Prostate gland (tissue), 2 donors: ENCODE data around the gene LRRC10B. TPM values are rescaled to one million over a fixed set of nuclear protein-coding genes. Genes with fewer than 3 reads are reported as not detected.
A peak's percentile ranks its signal among the peaks of the same experiment; 100 is the strongest.

Experiments
- DNase-seq: peaks from one replicate; pipeline ENCODE4 v3.0.0-alpha.2; 2019; ENCODE audit warnings: low spot score
- H3K27ac ChIP-seq, 2 donors: fragments of 200-600 bp; sonication (generic); 2 replicates each; pipeline ENCODE4 v1.5.1; 2017 to 2019
- H3K27me3 ChIP-seq: fragments of 200-600 bp; sonication (generic); replicated peaks from 2 replicates; pipeline ENCODE4 v1.5.1; 2019; ENCODE audit not compliant: insufficient read depth
- H3K36me3 ChIP-seq, 2 donors: fragments of 200-600 bp; sonication (generic); 1 replicate in 1 of 2; 2 replicates in 1 of 2; pipeline versions ENCODE4 v1.5.1 to v1.8.1; 2017 to 2019
- H3K4me1 ChIP-seq: fragments of 200-600 bp; sonication (generic); replicated peaks from 2 replicates; pipeline ENCODE4 v1.5.1; 2019
- H3K4me3 ChIP-seq, 2 donors: fragments of 200-600 bp; sonication (generic); 2 replicates each; pipeline ENCODE4 v1.5.1; 2017 to 2019
- H3K9me3 ChIP-seq: fragments of 200-600 bp; sonication (generic); 2 replicates; pipeline ENCODE4 v1.5.1; 2017
- CTCF ChIP-seq, 4 experiments: fragments of 200-600 bp in 2 of 4; fragments of 450-650 bp in 2 of 4; sonication (generic) in 2 of 4; IDR thresholded peaks; 1 replicate in 3 of 4; 2 replicates in 1 of 4; pipeline ENCODE4 v1.5.1; 2016 to 2019; ENCODE audit warnings: antibody characterized with exemption in 4 of 4, mild to moderate bottlenecking in 2 of 4, moderate library complexity in 2 of 4
- POLR2A ChIP-seq: fragments of 450-650 bp; IDR thresholded peaks from one replicate; pipeline ENCODE4 v1.6.1; 2016; ENCODE audit warnings: antibody characterized with exemption, mild to moderate bottlenecking
- POLR2AphosphoS5 ChIP-seq: sonication (generic); formaldehyde crosslinking; IDR thresholded peaks from one replicate; pipeline ENCODE4 v1.6.1; 2017; ENCODE audit warnings: antibody characterized with exemption
- WGBS: methylation state at CpG from one replicate; pipeline ENCODE4 v1.1.5; 2018; 5-methylcytosine and 5-hydroxymethylcytosine counted together
- intact Hi-C: fragments of 100-400 bp; cut with DNase I; formaldehyde crosslinking; loops from one replicate; pipeline ENCODE4 v1.14.2; 2022
- total RNA-seq, 2 donors: library from RNA; depleted of rRNA; stranded (reverse); fragments of >200 nt; gene quantifications; one replicate each; pipeline ENCODE4 v1.1.0, GENCODE V29; 2016

Gene LRRC10B
- total RNA-seq, 2 donors from 2014 or later = 0.09 to 1.2 TPM

- WGBS = 83% methylated on average over 34 of the region's 36 CpGs
- Histone ChIP-seq H3K9me3 (no peaks in the 10 kb centered on the region), H3K4me3 (no peak overlapping the region), H3K27ac (peak overlapping the region; percentile 81 to 88), H3K36me3 (no peaks in the 10 kb centered on the region), H3K4me1 (peaks cover 37% of the 10 kb centered on the region), H3K27me3 (no peaks in the 10 kb centered on the region)
- TF ChIP-seq POLR2A = no peak
- no peak for TF ChIP-seq POLR2AphosphoS5
- no peak for TF ChIP-seq CTCF (IDR thresholded peaks at IDR 0.05)
- no peak for DNase-seq
- intact Hi-C loops = no loop called here
These were observed 25.7 kb downstream of the LRRC10B start for GRCh38 chr11:61534025-61534932.

DNA sequence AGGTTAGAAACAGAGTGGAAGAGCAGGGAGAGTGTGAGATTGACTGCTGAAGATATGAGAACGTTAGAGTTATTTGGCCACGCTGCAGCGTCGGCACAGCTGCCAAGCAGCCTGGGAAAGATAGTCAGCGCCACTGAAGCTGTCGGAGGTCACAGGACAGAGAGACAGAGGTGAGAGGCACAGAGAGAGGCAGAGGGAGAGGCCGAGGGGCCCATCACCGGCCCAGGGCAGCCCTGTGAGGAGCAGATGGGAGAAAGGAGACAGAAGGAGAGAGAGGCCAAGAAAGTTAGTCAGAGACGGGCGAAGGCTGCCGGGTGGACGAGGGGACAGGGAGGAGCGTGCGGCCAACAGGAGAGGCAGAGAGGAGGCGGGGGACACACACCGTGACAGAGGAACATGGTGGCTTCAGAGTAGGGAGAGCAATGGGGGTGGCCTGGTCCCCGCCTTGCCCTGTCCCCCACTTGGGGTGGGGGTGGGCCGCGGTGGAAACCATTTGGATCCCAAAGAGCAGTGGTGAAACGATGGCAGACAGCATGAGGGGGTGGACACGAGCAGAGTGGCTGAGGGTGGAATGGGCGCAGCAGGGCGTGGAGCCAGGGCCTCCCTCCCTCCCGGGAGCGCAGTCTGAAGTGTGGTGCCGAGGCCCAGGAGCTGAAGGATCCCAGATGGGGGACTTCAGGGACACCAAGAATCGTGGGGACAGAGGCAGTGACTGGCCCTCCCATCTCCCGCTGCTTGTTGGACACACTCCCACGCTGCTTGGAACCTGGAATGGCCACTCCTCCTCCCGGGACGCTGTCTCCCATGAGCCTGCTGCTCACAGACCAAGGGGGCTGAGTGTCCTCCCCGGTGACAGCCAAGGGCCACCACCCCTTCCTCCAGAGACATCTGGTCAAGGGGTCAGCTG is 26.6 kb downstream of the LRRC10B start:
- DNase-seq = no peak
- 50% methylated on average over 32 of the region's 32 CpGs for WGBS
- no peak overlapping the region for H3K4me3 ChIP-seq
- H3K27me3 ChIP-seq = no peaks in the 10 kb centered on the region
- no peaks in the 10 kb centered on the region for H3K9me3 ChIP-seq
- intact Hi-C loops = no loop called here
- H3K4me1 ChIP-seq = peaks cover 37% of the 10 kb centered on the region
- no peaks in the 10 kb centered on the region for H3K36me3 ChIP-seq
- H3K27ac ChIP-seq = peak overlapping the region; percentile 81 to 88
- TF ChIP-seq CTCF (IDR thresholded peaks at IDR 0.05) = no peak
- TF ChIP-seq POLR2AphosphoS5 = no peak
- TF ChIP-seq POLR2A = no peak

DNA sequence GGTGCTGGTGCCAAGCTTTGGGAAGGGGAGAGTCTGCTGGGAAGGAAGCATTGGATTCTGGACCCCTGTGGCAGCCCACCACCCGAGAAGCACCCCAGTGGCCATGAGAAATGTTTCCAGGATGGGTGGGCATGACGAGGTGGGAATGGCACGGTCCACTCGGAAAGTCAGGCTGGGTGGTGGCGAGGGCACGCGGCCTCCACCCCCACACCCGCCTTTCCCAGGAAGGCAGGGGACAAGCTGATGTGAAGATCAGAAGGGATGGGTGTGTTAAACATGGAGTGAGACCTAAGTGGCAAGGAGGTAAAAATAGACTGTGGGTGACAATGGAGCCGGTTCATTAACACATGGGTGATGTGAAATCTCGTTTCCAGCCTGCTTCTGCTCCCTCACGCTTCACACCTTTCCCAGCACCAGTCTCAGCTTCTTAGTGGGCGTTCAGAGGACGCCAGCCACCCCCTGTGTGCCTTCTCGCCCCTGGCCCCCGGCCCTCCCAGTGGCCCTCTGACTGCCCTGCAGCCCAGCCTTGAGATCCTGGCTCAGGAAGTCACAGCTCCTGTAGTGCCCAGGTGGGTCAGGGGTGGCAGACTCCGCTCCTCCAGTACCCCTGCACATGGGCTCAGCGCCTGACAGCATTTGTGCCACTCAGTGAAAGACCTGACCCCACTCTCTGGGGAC is 27.6 kb downstream of the LRRC10B start:
- no peak for TF ChIP-seq POLR2A
- TF ChIP-seq CTCF (IDR thresholded peaks at IDR 0.05) = no peak
- TF ChIP-seq POLR2AphosphoS5 = no peak
- Histone ChIP-seq H3K9me3 (no peaks in the 10 kb centered on the region), H3K4me1 (peaks cover 37% of the 10 kb centered on the region), H3K27ac (peak overlapping the region; percentile 81 to 88), H3K27me3 (no peaks in the 10 kb centered on the region), H3K36me3 (no peaks in the 10 kb centered on the region), H3K4me3 (no peak overlapping the region)
- WGBS = 83% methylated on average over 17 of the region's 17 CpGs
- intact Hi-C loops = no loop called here
- DNase-seq = no peak

DNA sequence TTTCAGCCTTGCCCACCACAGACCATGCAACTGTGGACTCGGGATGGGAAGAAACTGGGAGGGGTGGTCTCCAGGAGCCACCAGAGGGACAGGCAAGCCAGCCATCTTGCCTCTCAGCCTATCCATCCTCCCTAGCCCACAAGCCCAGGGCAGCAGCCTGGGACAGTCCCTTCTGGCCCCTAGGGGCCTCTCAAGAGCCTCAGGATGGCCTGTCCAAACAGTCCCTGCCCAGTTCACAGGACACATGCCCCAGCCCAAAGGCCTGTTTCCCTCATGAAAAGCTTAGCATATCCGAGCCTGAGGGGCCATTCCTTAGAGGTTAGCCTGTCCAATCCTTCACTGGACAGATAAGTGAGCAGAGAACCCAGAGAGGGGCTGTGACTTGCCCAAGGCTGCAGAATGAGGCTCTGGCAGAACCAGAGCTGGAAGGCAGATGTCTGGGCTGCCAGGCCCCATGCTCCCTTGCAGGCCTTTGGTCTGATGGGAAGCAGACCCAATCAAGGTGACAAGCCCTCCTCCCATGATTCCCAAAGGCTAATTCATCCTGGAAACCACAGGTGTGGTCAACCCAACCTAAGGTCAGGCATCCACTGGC is 28.2 kb downstream of the LRRC10B start:
- 100% methylated on average over 2 of the region's 2 CpGs for WGBS
- no peak for DNase-seq
- H3K27me3 ChIP-seq = no peaks in the 10 kb centered on the region
- peaks cover 39% of the 10 kb centered on the region for H3K4me1 ChIP-seq
- TF ChIP-seq POLR2AphosphoS5 = no peak
- TF ChIP-seq POLR2A = no peak
- no peak for TF ChIP-seq CTCF (IDR thresholded peaks at IDR 0.05)
- no peaks in the 10 kb centered on the region for H3K36me3 ChIP-seq
- H3K4me3 ChIP-seq = no peak overlapping the region
- no peaks in the 10 kb centered on the region for H3K9me3 ChIP-seq
- H3K27ac ChIP-seq = peak overlapping the region; percentile 81 to 88
- intact Hi-C loops = no loop called here
